SK-MEL-5 (cell line): ENCODE measurements around the gene CHCHD6. TPM values are rescaled to one million over a fixed set of nuclear protein-coding genes. Genes with fewer than 3 reads are reported as not detected.

Experiments used
- DNase-seq: peaks from one replicate; pipeline ENCODE4 v3.0.0-alpha.2; 2016; ENCODE audit warnings: low read depth, low spot score
- in situ Hi-C: cut with HindIII; loops from 2 replicates; pipeline ENCODE4 v1.10.0; 2016; ENCODE audit warnings: low sequenced_read_pairs, high pct_unique_total_duplicates, low pct_unique_long_range_greater_than_20kb
- total RNA-seq: library from RNA; depleted of rRNA; stranded (reverse); fragments of >200 nt; shearing (Covaris generic); gene quantifications from 2 replicates; pipeline ENCODE4 v1.2.3, GENCODE V29; 2014

Gene CHCHD6
- total RNA-seq, 1 experiment from 2014 or later = 104 TPM

DNA sequence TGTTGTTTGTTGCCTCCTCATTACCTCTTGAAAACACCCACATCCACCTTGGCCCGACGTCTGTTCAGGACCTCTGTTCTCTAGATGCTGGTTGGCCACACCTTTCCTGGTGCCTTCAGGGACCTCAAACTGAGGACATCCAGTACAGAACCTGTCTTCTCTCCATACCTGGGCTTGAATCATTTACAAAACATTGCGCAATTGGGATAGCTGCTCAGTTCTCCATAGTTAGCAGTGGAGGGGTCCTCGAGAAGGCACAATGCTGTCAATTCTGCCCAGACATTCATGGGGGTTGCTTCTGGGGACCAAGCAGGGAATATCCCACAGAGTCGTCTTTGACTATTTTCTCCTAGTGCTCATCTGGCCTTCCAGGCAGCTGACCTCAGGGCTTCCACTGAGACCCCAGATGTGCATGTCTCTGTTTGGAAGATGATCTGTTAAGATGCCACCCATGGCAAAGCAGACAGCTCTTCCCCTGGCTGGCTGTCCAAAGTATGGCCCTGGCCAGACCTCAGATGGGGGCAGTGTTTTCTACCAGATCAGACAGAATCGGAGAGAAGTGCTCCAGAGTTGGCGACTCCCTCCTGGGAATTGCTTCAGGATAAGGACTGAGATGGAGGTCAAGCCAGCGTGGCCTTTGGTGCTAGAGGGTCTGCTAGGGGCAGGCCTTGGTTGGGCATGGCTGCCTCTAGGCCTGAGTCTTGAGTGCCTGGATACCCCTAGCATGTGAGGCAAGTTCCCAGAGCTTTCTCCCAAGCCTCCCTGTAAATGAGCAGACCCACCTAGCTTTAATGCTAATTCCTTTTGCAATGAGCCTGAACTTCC is 46.1 kb downstream of the CHCHD6 start:
- no peak for DNase-seq
- in situ Hi-C loops = no loop called here

DNA sequence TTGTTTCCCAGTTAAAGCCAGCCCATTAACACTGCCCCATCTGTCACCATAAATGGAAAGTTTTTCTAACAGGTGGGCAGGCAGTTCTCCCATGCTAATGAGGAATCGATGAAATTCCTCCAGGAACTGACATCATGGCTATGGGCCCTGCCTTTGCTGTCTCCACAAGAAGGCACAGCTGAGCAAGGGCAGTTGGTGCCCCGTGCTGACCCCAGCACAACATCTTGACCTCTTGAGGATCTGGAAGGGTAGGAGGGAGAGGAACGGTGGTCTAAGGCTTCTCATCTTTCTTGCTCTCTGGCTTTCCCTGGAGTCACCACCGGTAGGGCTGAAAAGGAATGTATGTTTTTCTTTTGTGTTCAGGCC is 46.7 kb downstream of the CHCHD6 start:
- in situ Hi-C loops = no loop called here
- no peak for DNase-seq

DNA sequence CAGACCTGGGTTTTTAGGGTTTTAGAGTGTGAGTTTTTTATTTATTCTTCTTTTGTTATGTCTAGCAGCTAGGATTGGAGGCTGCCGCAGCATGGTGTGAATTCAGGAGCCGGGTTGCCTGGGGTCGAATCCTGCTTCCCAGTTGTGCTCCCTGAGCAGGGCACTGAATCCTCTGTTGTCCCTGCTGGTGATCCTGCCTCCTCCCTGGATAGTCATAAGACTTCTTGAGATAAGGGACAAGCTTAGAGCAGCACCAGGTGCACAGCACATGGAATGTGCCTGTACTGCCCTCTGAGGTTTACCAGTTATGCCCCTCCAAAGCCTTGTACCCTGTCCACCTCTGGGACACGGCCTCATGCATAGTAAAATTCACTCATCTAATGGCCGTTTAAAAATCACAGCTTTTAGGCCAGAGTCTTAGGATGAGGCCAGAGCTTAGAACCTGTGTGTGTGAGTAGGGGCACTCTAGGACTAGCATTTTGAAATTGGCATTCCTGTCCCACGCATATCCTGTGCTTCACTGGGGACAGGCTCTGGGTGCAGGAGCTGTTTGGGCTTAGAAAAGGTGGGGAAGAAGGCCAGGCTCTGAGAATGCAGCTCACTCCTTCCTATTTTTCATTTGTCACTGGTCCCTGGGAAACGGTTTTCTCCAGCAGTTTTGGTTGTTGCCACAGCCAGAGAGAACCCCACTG is 47.7 kb downstream of the CHCHD6 start:
- in situ Hi-C loops = no loop called here

DNA sequence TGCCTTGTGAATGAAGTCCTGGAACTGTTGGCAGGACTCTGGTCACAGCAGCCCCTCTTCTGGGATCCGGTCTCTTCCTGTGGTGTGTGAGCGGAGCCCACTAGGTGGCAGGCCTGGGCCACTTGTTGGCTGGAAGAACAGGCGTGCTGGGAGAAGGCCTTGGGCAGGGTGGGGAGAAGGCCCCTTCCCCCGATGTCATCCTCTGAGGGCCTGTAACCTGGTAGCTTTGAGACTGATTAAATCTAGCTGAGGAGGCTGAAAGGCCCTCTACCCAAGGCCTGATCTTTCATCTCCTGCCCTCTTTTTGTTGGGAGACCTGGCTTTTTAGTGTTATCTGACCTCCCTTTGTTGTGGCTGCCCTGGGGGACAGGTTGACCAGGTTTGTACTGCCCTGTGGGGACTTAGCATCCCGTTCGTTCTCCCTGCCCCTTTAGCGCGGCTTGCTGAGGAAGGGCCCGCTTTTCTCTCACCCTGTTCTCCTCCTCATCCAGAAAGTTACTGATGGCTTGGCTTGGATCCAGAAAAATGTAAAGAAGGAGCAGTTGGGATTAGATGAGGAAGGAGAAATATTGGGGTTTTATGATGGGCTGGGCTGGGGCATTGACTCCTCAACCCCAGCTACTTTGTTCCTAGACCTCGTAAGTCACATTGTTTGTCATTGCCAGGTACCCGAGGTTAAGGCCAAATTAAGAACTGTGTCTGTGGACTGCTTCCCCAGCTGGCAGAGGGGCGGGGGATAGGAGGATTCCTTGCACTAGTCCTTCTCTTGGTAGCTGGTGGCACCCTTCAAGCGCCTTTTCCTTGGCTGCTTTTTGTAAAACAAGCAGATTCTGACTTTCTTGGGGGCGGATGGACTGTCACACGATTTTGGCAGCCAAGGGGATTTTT is 48.5 kb downstream of the CHCHD6 start:
- in situ Hi-C loops = no loop called here
- DNase-seq = peak; percentile 86

More for the DNA sequence above, 47.7 kb downstream of the CHCHD6 start:
- no peak for DNase-seq

DNA sequence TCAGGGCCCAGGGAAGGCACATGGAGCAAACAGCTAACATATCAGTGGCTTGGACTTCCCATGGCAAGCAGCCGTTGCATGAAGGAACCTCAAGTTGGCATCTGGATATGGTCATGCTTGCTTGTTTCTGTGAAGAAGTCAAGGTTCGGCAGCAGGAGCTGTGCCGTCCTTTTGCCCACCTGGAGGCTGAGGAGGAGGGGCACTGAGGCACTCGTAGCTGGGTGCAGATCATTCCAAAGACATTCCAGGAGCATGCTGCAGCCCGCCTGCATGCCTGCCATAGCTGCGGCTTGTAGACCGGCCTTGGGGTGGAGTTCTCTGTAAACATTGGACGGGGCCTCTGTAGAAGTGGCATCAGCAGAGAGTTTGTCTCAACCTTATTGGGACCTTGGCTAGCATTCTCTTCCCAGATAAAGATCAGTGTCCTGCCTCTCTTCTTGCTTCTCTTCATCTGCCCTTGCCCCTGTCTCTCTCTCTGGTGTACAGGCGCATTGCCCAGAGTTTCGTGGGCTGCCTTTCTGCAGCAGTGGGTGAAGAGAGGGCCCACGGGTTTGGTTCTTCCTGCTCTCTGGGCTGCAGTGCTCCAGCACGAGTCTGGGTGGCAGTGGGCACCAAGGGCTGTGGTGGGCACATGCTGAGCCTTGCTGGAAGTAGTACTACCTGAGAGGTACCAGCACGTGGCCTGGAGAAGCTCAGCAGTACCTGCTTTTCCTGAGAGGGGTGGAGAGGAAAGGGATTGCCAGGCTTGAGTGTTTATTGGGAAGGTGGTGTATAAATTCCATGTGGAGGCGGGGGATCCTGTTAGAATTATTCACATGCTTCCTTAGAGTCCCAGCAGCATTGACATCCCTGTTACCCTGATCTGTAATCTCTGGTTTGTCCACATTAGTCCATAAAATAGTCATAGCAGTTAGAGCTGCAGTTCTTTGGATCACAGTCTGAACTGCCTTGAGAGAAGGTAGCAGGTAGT is 49.4 kb downstream of the CHCHD6 start:
- DNase-seq = no peak
- in situ Hi-C loops = no loop called here

DNA sequence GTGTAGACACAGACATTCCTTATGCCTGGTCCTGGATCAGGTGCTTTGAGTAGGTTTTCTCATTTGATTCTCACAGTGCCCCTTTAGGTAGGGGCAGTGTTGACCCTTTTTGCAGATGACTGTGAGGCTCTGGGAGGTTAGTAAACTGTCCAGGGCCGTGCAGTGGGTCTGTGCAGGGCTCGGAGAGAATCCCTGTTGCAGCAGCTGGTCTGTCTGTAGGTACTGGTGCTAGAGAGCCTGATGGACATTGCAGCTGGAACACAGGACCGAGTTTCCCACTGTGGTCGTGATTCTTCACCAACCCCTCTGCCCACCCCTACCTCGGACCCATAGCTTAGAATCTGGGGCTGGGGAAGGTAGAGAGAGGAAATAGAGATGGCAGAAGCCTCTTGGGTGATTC is 51.8 kb downstream of the CHCHD6 start:
- DNase-seq = no peak
- in situ Hi-C loops = no loop called here

DNA sequence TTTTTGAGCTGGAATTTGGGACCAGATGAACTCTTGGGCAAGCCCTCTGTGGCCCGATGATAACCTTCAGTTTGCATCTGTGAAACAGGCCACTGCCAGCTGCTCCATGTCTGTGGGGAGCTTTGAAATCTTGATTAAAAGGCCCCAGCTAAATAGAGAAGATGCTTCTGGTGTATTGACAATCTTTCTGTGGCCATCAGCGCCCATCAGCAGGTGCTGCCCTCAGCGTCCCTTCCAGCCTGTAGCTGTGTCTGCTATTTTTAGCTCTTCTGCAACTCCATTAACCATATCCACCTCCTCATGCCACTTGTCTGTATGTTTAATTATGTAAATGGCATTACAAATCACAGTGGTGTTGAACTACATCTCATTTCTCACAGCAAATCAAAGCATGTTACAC is 54.0 kb downstream of the CHCHD6 start:
- DNase-seq = no peak
- in situ Hi-C loops = no loop called here

DNA sequence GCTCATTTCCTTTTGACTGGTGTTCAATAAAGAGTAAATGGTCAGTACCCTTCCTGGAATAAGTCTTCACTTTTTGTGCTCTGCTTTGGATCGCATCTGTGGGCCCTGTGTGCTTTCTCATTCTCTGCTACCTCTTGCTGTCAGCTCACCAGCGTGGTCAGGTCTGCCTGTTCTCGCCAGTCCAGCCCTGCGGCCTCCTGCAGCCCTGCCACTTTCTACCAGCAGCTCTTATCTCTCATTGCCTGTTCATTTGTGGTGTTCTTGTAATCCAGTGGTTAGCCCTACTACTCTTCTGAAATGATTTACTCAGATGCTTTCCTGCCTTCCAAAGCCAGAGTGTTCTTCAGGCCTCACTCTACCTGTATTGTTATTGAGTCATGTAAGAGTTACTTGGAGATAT is 54.8 kb downstream of the CHCHD6 start:
- in situ Hi-C loops = no loop called here
- no peak for DNase-seq

DNA sequence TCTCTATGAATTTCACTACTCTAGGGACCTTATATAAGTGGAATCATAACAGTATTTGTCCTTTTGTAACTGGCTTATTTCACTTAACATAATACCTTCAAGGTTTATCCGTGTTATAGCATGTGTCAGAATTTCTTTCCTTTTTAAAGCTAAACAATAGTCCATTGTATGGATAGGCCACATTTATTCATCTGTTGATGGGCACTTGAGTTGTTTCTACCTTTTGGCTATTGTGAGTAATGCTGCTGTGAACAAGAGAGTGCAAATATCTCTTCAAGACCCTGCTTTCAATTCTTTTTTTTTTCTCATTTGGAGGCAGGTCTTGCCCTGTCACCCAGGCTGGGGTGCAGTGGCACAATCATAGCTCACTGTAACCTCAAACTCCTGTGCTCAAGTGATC is 56.5 kb downstream of the CHCHD6 start:
- no peak for DNase-seq
- in situ Hi-C loops = no loop called here

DNA sequence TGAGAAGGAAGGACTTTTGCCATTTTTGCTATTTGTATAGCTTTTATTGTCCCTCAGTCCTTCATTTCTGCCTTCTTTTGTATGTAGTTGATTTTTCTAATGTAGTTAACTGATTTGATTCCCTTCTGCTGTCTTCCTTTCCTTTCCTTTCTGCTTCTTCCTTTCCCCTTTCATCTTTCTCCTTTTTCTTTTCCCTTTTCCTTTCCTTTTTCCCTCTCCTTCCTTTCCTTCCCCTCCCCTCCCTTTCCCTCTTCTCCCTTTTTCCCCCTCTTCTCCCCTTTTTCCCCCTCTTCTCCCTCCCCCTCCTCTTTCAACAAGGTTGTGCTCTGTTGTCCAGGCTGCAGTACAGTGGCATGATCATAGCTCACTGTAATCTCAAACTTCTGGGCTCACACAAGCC is 59.0 kb downstream of the CHCHD6 start:
- in situ Hi-C loops = no loop called here
- DNase-seq = no peak

DNA sequence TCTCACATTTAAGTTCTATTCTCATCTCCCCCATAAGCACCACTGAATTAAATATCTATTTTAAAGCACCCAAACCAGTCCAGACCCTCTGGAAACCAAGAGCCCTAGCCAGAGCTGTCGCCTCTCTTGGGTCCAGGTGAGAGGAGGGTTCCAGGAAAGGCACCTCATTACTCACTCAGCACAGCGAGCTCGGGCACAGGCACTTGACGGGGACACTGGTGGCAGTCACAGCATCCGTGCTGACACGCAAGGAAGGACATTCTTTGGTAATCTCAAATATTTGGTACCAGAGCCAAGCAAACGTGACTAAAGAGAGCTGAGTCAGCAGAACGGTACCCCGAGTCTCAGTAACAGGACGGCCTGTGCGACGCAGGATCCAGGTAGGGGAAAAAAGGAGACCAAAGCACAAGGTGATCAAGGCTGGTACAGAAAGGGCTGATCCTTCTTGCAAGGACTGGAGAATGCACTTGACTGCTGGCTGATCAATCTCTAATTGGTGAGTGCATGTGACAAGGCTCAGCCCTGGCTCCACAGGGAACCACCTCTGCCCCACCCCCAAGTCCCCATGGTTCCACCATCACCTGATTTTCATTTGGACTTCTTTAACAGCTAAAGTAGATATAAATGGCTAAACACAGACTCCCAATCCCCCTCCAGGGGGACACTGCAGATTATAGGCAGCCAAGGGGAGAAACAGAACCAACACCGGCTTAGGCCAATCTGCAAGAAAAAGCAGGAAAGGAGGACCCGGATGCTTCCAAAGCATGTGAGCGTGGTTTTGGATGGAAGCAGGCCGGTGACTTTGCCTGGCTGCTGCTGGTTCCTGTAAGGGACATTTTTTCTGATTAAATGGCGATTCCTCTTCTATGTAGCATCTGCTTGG is 61.4 kb downstream of the CHCHD6 start:
- in situ Hi-C loops = no loop called here
- no peak for DNase-seq

DNA sequence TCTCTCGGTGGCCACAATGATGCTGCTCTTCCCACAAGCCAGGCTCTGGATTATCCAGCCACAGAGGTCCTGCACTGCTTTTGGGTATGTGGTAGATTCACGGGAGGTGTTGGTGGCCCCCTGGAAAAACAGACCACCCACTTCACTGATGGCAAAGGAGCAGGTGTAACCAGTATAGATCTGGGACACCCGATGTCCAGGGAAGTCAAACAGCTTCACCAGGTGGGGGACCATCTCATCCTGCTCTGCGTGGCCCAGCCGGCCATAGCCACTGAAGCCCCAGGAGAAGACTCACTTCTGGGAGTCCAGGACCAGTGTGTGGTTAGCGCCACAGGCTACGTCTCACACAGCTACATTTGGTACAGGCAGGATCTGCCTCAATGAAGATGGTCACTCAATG is 62.6 kb downstream of the CHCHD6 start:
- no peak for DNase-seq
- in situ Hi-C loops = no loop called here

DNA sequence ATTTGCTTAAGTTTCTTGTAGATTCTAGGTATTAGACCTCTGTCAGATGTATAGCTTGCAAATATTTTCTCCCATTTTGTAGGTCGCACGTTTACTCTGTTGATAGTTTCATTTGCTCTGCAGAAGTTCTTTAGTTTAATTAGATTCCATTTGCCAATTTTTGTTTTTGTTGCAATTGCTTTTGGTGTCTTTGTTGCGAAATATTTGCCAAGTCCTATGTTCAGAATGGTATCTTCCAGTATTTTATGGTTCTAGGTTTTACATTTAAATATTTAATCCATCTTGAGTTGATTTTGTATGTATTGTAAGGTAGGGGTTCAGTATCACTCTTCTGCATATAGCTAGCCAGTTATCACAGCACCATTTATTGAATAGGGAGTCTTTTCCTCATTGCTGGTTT is 64.9 kb downstream of the CHCHD6 start:
- no peak for DNase-seq
- in situ Hi-C loops = no loop called here

DNA sequence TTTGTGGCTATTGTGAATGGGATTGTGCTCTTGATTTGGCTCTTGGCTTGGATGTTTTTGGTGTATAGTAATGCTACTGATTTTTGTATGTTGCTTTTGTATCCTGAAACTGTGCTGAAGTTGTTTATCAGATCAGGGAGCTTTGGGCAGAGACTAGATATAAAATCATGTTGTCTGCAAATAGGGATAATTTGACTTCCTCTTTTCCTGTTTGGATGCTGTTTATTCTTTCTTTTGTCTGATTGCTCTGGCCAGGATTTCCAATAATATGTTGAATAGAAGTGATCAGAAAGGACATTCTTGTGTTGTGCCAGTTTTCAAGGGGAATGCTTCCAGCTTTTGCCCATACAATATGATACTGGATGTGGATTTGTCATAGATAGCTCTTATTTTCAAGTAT is 66.1 kb downstream of the CHCHD6 start:
- no peak for DNase-seq
- in situ Hi-C loops = no loop called here

DNA sequence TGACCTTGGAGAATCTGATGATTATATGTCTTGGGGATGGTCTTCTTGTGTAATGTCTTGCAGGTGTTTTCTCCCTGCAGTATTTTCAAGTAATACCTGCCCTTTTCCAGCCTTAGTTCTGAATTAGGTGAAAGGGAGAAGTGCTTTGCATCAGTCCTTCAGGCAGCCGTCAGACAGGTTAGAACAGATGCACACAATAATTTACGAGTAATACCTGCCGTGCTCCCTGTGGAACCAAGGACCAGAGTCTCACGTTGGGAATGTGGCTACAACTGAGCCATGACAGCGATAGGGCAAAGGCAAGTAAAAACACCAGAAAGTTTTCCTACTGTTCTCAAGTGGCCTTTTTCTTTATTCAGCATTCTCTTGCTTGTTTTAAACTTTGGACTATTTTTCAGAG is 69.1 kb downstream of the CHCHD6 start:
- DNase-seq = no peak
- in situ Hi-C loops = no loop called here

DNA sequence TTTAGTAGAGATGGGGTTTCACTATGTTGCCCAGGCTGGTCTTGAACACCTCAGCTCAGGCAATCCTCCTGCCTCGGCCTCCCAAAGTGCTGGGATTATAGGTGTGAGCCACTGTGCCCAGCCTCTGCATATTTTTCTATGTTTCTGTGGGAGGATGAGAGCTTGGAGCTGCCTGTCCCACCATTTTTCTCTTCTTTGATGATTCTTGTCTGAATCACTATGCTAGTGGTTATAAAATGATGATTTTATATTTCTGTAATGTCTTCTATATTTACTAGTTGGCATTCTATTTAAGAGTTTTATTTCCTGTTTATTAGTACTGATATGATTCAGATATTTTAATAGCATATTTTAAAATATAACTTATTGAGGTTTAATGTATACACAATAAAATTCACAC is 69.7 kb downstream of the CHCHD6 start:
- in situ Hi-C loops = no loop called here
- no peak for DNase-seq
